ENCODE data around the gene STEEP1. TPM values are rescaled to one million over a fixed set of nuclear protein-coding genes. Genes with fewer than 3 reads are reported as not detected.

STEEP1 gene
- total RNA-seq, 1 experiment from 2014 or later = 30.4 TPM

- H3K36me3 Mint-ChIP-seq (ENCODE audit: insufficient read depth in 1 of 3, low read depth in 3 of 3) = peaks cover 6 to 19% (median 13%) of the 10 kb centered on the region in 3 experiments
- peaks cover 10% of the 10 kb centered on the region for H3K23me2 ChIP-seq (ENCODE audit: insufficient read length, low read depth, low read length, poor library complexity, severe bottlenecking)
- no peak for TF ChIP-seq CTCF (conservative IDR thresholded peaks at IDR 0.05)
- H3K4me1 ChIP-seq (ENCODE audit: insufficient read depth, low read length) = no peaks in the 10 kb centered on the region
- no CpG with 5 or more reads among the region's 3 CpGs for WGBS (ENCODE audit: extremely low coverage, insufficient read length, low lambda C conversion rate)
- H3K4me1 Mint-ChIP-seq = peaks cover 0 to 5% of the 10 kb centered on the region in 2 experiments; a peak in 1 of 4 replicates
- H4K91ac ChIP-seq (ENCODE audit: insufficient read length, low read depth, low read length) = no peak overlapping the region
- no peak overlapping the region for H3K56ac ChIP-seq (ENCODE audit: insufficient read length, low read depth, low read length)
- H3K4me2 ChIP-seq (ENCODE audit: insufficient read depth, insufficient read length, low read length) = peak overlapping the region; percentile 62
- no peaks in the 10 kb centered on the region for H3K79me1 ChIP-seq (ENCODE audit: insufficient read depth, low read depth, low read length, poor library complexity, severe bottlenecking)
- no peak overlapping the region for H4K5ac ChIP-seq (ENCODE audit: insufficient read length, low read depth, low read length)
- H3K27me3 Mint-ChIP-seq (ENCODE audit: low read depth) = no peaks in the 10 kb centered on the region; the same call in 1 of the 2 replicates
- no peak overlapping the region for H2AFZ ChIP-seq (ENCODE audit: low read length)
- H3K79me2 ChIP-seq (ENCODE audit: insufficient read depth, low read length) = no peaks in the 10 kb centered on the region
- H2BK120ac ChIP-seq (ENCODE audit: low read depth, low read length, poor library complexity, severe bottlenecking) = no peak overlapping the region
- H3K9ac ChIP-seq (ENCODE audit: extremely low read depth, insufficient read length, low read length) = no peak overlapping the region
- H3K27ac Mint-ChIP-seq = no peak overlapping the region
- peak overlapping the region; percentile 85 to 89 for H3K4me3 Mint-ChIP-seq
- no peak overlapping the region for H2BK12ac ChIP-seq (ENCODE audit: insufficient read length, low read depth, low read length)
- H3K27me3 ChIP-seq (ENCODE audit: insufficient read depth, low read length) = no peaks in the 10 kb centered on the region
- H3K23ac ChIP-seq (ENCODE audit: insufficient read length, low read depth, low read length) = no peak overlapping the region
- no peak overlapping the region for H3K27ac ChIP-seq (ENCODE audit: insufficient read length, low read depth, low read length)
- no peak overlapping the region for H2AK5ac ChIP-seq (ENCODE audit: insufficient read length, low read length)
- H3T11ph ChIP-seq (ENCODE audit: low read length) = no peak overlapping the region
- H4K20me1 ChIP-seq (ENCODE audit: control insufficient read depth, insufficient read depth, insufficient read length) = no peaks in the 10 kb centered on the region
- no peak overlapping the region for H2BK15ac ChIP-seq (ENCODE audit: low read depth, low read length)
- no peak overlapping the region for H4K8ac ChIP-seq (replicated peaks; ENCODE audit: insufficient read length, low read depth, low read length)
- H2BK20ac ChIP-seq (ENCODE audit: low read depth, low read length, poor library complexity, severe bottlenecking) = no peak overlapping the region
- H3K14ac ChIP-seq (ENCODE audit: insufficient read depth, low read length) = no peak overlapping the region
- H3K9me3 Mint-ChIP-seq = peaks cover 62 to 73% of the 10 kb centered on the region in 2 experiments
- no peak for DNase-seq
- H3K4ac ChIP-seq (ENCODE audit: low read depth, low read length) = no peak overlapping the region
- H2BK5ac ChIP-seq (ENCODE audit: insufficient read length, low read length) = no peak overlapping the region
- H3K9me3 ChIP-seq (ENCODE audit: control insufficient read depth, low read depth, low read length) = peaks cover 16% of the 10 kb centered on the region
- H3K18ac ChIP-seq (ENCODE audit: insufficient read length, low read depth, low read length) = no peak overlapping the region
Observed at GRCh38 chrX:119573222-119573621, 8.0 kb upstream of the STEEP1 start.

Measured in H9 (cell line).